IMR-90 (cell line): Measurements from ENCODE around the gene MEGF10. TPM values are rescaled to one million over a fixed set of nuclear protein-coding genes. Genes with fewer than 3 reads are reported as not detected.

Experiments used
- ATAC-seq: fragments of 200-7000 bp; cut with Tn5 transposase; 2 replicates; pipeline ENCODE4 v1.9.1; 2020; ENCODE audit warnings: low read depth, mild to moderate bottlenecking, moderate library complexity
- BruUV-seq: library from RNA; stranded (reverse); fragments of 400-500 nt; replicated peaks from 2 replicates; lab custom pipeline; 2021; lab: Mats Ljungman, UMichigan
- CTCF ChIA-PET: fragments of 300-600 bp; formaldehyde crosslinking; extraction: SDS; loops from one replicate; lab custom pipeline; 2021; ENCODE audit warnings: antibody characterized with exemption; lab: Yijun Ruan, JAX
- POLR2A ChIA-PET: fragments of 300-600 bp; sonication (Branson Sonifier 250); formaldehyde crosslinking; loops from one replicate; lab custom pipeline; 2022; ENCODE audit warnings: antibody characterized with exemption; ENCODE audit not compliant: unreplicated experiment; lab: Charles Lee
- DNase-seq: peaks from one replicate; pipeline ENCODE4 v3.0.0; 2013
- H2AFZ ChIP-seq: replicated peaks from 2 replicates; pipeline ENCODE3; 2013; ENCODE audit warnings: low read length, mild to moderate bottlenecking; ENCODE audit not compliant: poor library complexity
- H2AK5ac ChIP-seq: 2 replicates; pipeline ENCODE4 v1.6.1; 2013; ENCODE audit warnings: low read depth, low read length, inconsistent platforms
- H2AK9ac ChIP-seq: replicated peaks from 2 replicates; pipeline ENCODE3; 2013; ENCODE audit warnings: mild to moderate bottlenecking, low read depth, low read length, moderate library complexity; ENCODE audit not compliant: poor library complexity
- H2BK120ac ChIP-seq: 2 replicates; pipeline ENCODE4 v1.6.1; 2013; ENCODE audit warnings: low read depth, low read length, inconsistent platforms
- H2BK15ac ChIP-seq: 3 replicates; pipeline ENCODE4 v1.6.1; 2013; ENCODE audit warnings: low read depth, low read length, inconsistent platforms
- H2BK20ac ChIP-seq: 2 replicates; pipeline ENCODE4 v1.6.1; 2013; ENCODE audit warnings: low read depth, mild to moderate bottlenecking, inconsistent platforms, low read length, moderate library complexity
- H2BK5ac ChIP-seq: 2 replicates; pipeline ENCODE4 v1.6.1; 2013; ENCODE audit warnings: mild to moderate bottlenecking, low read depth, low read length, inconsistent platforms; ENCODE audit not compliant: poor library complexity, severe bottlenecking
- H3K14ac ChIP-seq: replicated peaks from 2 replicates; pipeline ENCODE4 v1.6.1; 2013; ENCODE audit warnings: low read depth, low read length, inconsistent platforms
- H3K18ac ChIP-seq: 2 replicates; pipeline ENCODE4 v1.6.1; 2013; ENCODE audit warnings: low read depth, low read length, control low read depth
- H3K23ac ChIP-seq: 2 replicates; pipeline ENCODE4 v1.6.1; 2013; ENCODE audit warnings: low read depth, low read length, inconsistent platforms
- H3K27ac ChIP-seq: 2 replicates; pipeline ENCODE4 v1.5.1; 2013; ENCODE audit warnings: mild to moderate bottlenecking, control low read depth, low read length; ENCODE audit not compliant: insufficient read depth
- H3K27me3 ChIP-seq: 2 replicates; pipeline ENCODE4 v1.6.1; 2013; ENCODE audit warnings: low read length; ENCODE audit not compliant: control insufficient read depth, insufficient read depth
- H3K36me3 ChIP-seq: 2 replicates; pipeline ENCODE4 v1.6.1; 2013; ENCODE audit warnings: low read length, mixed read lengths; ENCODE audit not compliant: control insufficient read depth, insufficient read depth
- H3K4ac ChIP-seq: 2 replicates; pipeline ENCODE4 v1.6.1; 2013; ENCODE audit warnings: low read depth, low read length, inconsistent platforms
- H3K4me1 ChIP-seq: 2 replicates; pipeline ENCODE4 v1.6.1; 2013; ENCODE audit warnings: low read length, mixed read lengths; ENCODE audit not compliant: control insufficient read depth, insufficient read depth
- H3K4me2 ChIP-seq: 2 replicates; pipeline ENCODE4 v1.6.1; 2013; ENCODE audit warnings: low read depth, mild to moderate bottlenecking, control low read depth, low read length, moderate library complexity
- H3K4me3 ChIP-seq: 2 replicates; pipeline ENCODE4 v1.5.1; 2013; ENCODE audit warnings: low read depth, mild to moderate bottlenecking, control low read depth, low read length, moderate library complexity; ENCODE audit not compliant: insufficient read depth
- H3K56ac ChIP-seq: 2 replicates; pipeline ENCODE4 v1.6.1; 2013; ENCODE audit warnings: low read length, inconsistent platforms; ENCODE audit not compliant: insufficient read depth; ENCODE audit errors: extremely low read depth
- H3K79me1 ChIP-seq, 2 experiments: 2 replicates each; pipeline ENCODE4 v1.6.1; 2013; ENCODE audit warnings: low read length in 2 of 2, inconsistent platforms in 1 of 2, low read depth in 1 of 2
- H3K9ac ChIP-seq: 2 replicates; pipeline ENCODE4 v1.6.1; 2013; ENCODE audit warnings: low read depth, low read length, control low read depth
- H3K9me1 ChIP-seq: 2 replicates; pipeline ENCODE4 v1.6.1; 2013; ENCODE audit warnings: low read length, inconsistent platforms; ENCODE audit not compliant: insufficient read depth
- H3K9me3 ChIP-seq: 2 replicates; pipeline ENCODE4 v1.6.1; 2013; ENCODE audit warnings: low read length; ENCODE audit not compliant: control insufficient read depth, insufficient read depth
- H4K20me1 ChIP-seq: 2 replicates; pipeline ENCODE4 v1.6.1; 2013; ENCODE audit warnings: low read length, inconsistent platforms; ENCODE audit not compliant: insufficient read depth
- H4K5ac ChIP-seq: 2 replicates; pipeline ENCODE4 v1.6.1; 2013; ENCODE audit warnings: mild to moderate bottlenecking, low read depth, low read length, control low read depth
- H4K8ac ChIP-seq, 2 experiments: 2 replicates each; pipeline ENCODE4 v1.6.1; 2013; ENCODE audit warnings: low read depth in 2 of 2, low read length in 2 of 2, control low read depth in 1 of 2, inconsistent platforms in 1 of 2
- H4K91ac ChIP-seq: 2 replicates; pipeline ENCODE4 v1.6.1; 2013; ENCODE audit warnings: low read depth, low read length, inconsistent platforms; ENCODE audit not compliant: insufficient read depth
- BHLHE40 ChIP-seq: fragments of 150-350 bp; IDR thresholded peaks from 2 replicates; pipeline ENCODE4 v1.6.1; 2016; ENCODE audit warnings: mild to moderate bottlenecking, low read depth, low read length
- CHD1 ChIP-seq: IDR thresholded peaks from 2 replicates; pipeline ENCODE4 v1.6.1; 2012; ENCODE audit warnings: low read depth, low read length, improper control_type of control experiment
- CTCF ChIP-seq: conservative IDR thresholded peaks from 2 replicates; pipeline ENCODE4 v1.5.1; 2012; ENCODE audit warnings: mild to moderate bottlenecking, low read depth, low read length, improper control_type of control experiment
- FOS ChIP-seq: fragments of 150-350 bp; IDR thresholded peaks from 2 replicates; pipeline ENCODE4 v1.6.1; 2016; ENCODE audit warnings: low read depth, low read length
- MAFK ChIP-seq: IDR thresholded peaks from 2 replicates; pipeline ENCODE4 v1.6.1; 2012; ENCODE audit warnings: low read depth, low read length, improper control_type of control experiment
- MAZ ChIP-seq: IDR thresholded peaks from 2 replicates; pipeline ENCODE4 v1.6.1; 2012; ENCODE audit warnings: low read depth, mild to moderate bottlenecking, low read length, improper control_type of control experiment, moderate library complexity, borderline replicate concordance
- MXI1 ChIP-seq: IDR thresholded peaks from 2 replicates; pipeline ENCODE4 v1.6.1; 2012; ENCODE audit warnings: low read depth, mild to moderate bottlenecking, low read length, moderate library complexity, borderline replicate concordance
- NFE2L2 ChIP-seq: fragments of 150-350 bp; IDR thresholded peaks from 2 replicates; pipeline ENCODE4 v1.6.1; 2016; ENCODE audit warnings: low read depth, mild to moderate bottlenecking, low read length
- POLR2A ChIP-seq: IDR thresholded peaks from 2 replicates; pipeline ENCODE4 v1.6.1; 2012; ENCODE audit warnings: mild to moderate bottlenecking, low read depth, low read length
- RAD21 ChIP-seq: IDR thresholded peaks from 2 replicates; pipeline ENCODE4 v1.6.1; 2012; ENCODE audit warnings: low read length, improper control_type of control experiment
- RCOR1 ChIP-seq: IDR thresholded peaks from 2 replicates; pipeline ENCODE4 v1.6.1; 2012; ENCODE audit warnings: mild to moderate bottlenecking, low read length, improper control_type of control experiment; ENCODE audit not compliant: insufficient replicate concordance
- RFX5 ChIP-seq: IDR thresholded peaks from 2 replicates; pipeline ENCODE4 v1.8.0; 2012; ENCODE audit warnings: low read depth, mild to moderate bottlenecking, low read length, moderate library complexity
- SMC3 ChIP-seq: fragments of 150-350 bp; IDR thresholded peaks from 2 replicates; pipeline ENCODE4 v1.6.1; 2016; ENCODE audit warnings: low read depth, mild to moderate bottlenecking, antibody characterized with exemption, low read length, moderate library complexity
- WGBS, 2 experiments: methylation state at CpG; one replicate each; pipeline versions ENCODE4 v1.1.5 to v1.1.7; 2013; ENCODE audit warnings: missing lambda C conversion rate in 2 of 2; ENCODE audit not compliant: insufficient read length in 1 of 2; ENCODE audit errors: extremely low coverage in 2 of 2; 5-methylcytosine and 5-hydroxymethylcytosine counted together
- dilution Hi-C: fragments of 300-500 bp; cut with HindIII; formaldehyde crosslinking; loops from one replicate; pipeline ENCODE4 v1.14.3; 2018; ENCODE audit warnings: low sequenced_read_pairs; ENCODE audit not compliant: unreplicated experiment
- in situ Hi-C: fragments of 300-500 bp; cut with MboI; formaldehyde crosslinking; loops from 3 replicates; pipeline ENCODE4 v1.14.3; 2019; ENCODE audit warnings: low sequenced_read_pairs, inconsistent platforms, mixed read lengths
- intact Hi-C: fragments of 100-400 bp; cut with micrococcal nuclease; formaldehyde crosslinking; loops from 2 replicates; pipeline ENCODE4 v1.10.0; 2022
- polyA plus RNA-seq, 3 experiments: library from polyadenylated mRNA; depleted of rRNA; stranded (reverse); fragments of >200 nt; gene quantifications; 2 replicates each; pipeline ENCODE4 v1.2.3, GENCODE V29; 2012; ENCODE audit warnings: low replicate concordance in 1 of 3
- total RNA-seq: library from RNA; depleted of rRNA; stranded (reverse); fragments of >200 nt; gene quantifications from 2 replicates; pipeline ENCODE4 v1.2.3, GENCODE V29; 2012
- TF ChIP-seq, protein P1 (sequence below): fragments of 150-350 bp; IDR thresholded peaks from 2 replicates; pipeline ENCODE4 v1.6.1; 2017; ENCODE audit warnings: mild to moderate bottlenecking, antibody characterized with exemption, low read length, low read depth

MEGF10 gene
- total and polyA plus RNA-seq, 2 of the 4 experiments (the other 2 are of a cell fraction) = not detected

DNA sequence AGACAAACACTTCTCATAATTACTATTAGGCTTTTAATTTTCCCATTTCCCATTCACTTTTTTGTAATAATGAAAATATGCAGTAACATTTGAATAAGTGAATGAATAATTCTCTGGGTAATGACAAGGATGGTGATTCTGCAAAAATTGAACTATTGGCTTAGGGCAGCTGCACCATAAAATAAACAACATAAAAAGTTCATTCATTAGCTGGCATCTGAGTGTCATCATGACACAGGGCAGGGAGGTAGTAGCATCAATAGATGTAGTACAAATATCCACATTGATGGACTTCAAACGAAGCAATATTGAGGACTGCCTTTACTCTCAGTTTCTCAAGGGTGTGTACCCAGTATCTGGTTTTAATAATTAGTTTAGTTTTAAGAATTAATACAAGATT is 4.9 kb downstream of the MEGF10 start:
- H4K91ac ChIP-seq = no peak overlapping the region
- H2AK5ac ChIP-seq = no peak overlapping the region
- in situ Hi-C loops = loop anchor here (10.0 kb wide), 1 partner anchor 189 kb away; no protein-coding TSS in a partner anchor
- H3K36me3 ChIP-seq = no peaks in the 10 kb centered on the region
- no CpG with 5 or more reads among the region's 1 CpG for WGBS, 2 experiments
- no peaks in the 10 kb centered on the region for H3K9me1 ChIP-seq
- H2AFZ ChIP-seq = no peak overlapping the region
- ChIA-PET POLR2A (no interaction called here), CTCF (no interaction called here)
- H3K9me3 ChIP-seq = no peaks in the 10 kb centered on the region
- no peaks in the 10 kb centered on the region for H3K4me1 ChIP-seq
- no peak overlapping the region for H2BK5ac ChIP-seq
- no peak overlapping the region for H3K18ac ChIP-seq
- H3K4me2 ChIP-seq = no peak overlapping the region
- no peak overlapping the region for H3K56ac ChIP-seq
- intact Hi-C loops = no loop called here
- H3K14ac ChIP-seq = no peak overlapping the region
- no peak overlapping the region for H3K9ac ChIP-seq
- TF ChIP-seq RAD21 (no peak), BHLHE40 (no peak), MXI1 (no peak), RFX5 (no peak), CTCF (no peak), CHD1 (no peak), RCOR1 (no peak), MAZ (no peak), MAFK (no peak), SMC3 (no peak), POLR2A (no peak), NFE2L2 (no peak), FOS (no peak)
- TF ChIP-seq, protein P1, sequence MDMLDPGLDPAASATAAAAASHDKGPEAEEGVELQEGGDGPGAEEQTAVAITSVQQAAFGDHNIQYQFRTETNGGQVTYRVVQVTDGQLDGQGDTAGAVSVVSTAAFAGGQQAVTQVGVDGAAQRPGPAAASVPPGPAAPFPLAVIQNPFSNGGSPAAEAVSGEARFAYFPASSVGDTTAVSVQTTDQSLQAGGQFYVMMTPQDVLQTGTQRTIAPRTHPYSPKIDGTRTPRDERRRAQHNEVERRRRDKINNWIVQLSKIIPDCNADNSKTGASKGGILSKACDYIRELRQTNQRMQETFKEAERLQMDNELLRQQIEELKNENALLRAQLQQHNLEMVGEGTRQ = no peak
- no peak overlapping the region for H2AK9ac ChIP-seq
- BruUV-seq = no TSS peak
- peaks cover 37% of the 10 kb centered on the region for H3K27me3 ChIP-seq
- dilution Hi-C loops = no loop called here
- no peak overlapping the region for H2BK15ac ChIP-seq
- ATAC-seq (no peak), DNase-seq (no peak)
- no peak overlapping the region for H3K4ac ChIP-seq
- H4K20me1 ChIP-seq = no peaks in the 10 kb centered on the region
- H3K4me3 ChIP-seq = no peak overlapping the region
- no peak overlapping the region for H2BK120ac ChIP-seq
- H4K8ac ChIP-seq = no peak overlapping the region
- no peak overlapping the region for H2BK20ac ChIP-seq
- H3K79me1 ChIP-seq = no peaks in the 10 kb centered on the region
- no peak overlapping the region for H4K5ac ChIP-seq
- no peak overlapping the region for H3K27ac ChIP-seq
- no peak overlapping the region for H3K23ac ChIP-seq
